GM12878 (cell line): ENCODE results near the gene TLCD3B. TPM values are rescaled to one million over a fixed set of nuclear protein-coding genes. Genes with fewer than 3 reads are reported as not detected.

Experiments
- ATAC-seq: fragments of 200-7000 bp; cut with Tn5 transposase; 3 replicates; pipeline ENCODE4 v1.9.1; 2020; ENCODE audit warnings: mild to moderate bottlenecking, moderate library complexity
- BruUV-seq: library from RNA; stranded (reverse); fragments of 400-500 nt; replicated peaks from 2 replicates; lab custom pipeline; 2021; lab: Mats Ljungman, UMichigan
- CTCF ChIA-PET: fragments of 300-600 bp; sonication (Branson Sonifier 250); formaldehyde crosslinking; extraction: SDS; loops from one replicate; lab custom pipeline; 2021; ENCODE audit warnings: inconsistent platforms; lab: Yijun Ruan, JAX
- POLR2A ChIA-PET: fragments of 350-600 bp; formaldehyde crosslinking; extraction: SDS; loops from one replicate; lab custom pipeline; 2021; ENCODE audit warnings: inconsistent platforms; lab: Charles Lee
- RAD21 ChIA-PET: fragments of 300-600 bp; sonication (Branson Sonifier 250); formaldehyde crosslinking; loops from one replicate; lab custom pipeline; 2023; ENCODE audit warnings: antibody characterized with exemption; ENCODE audit not compliant: unreplicated experiment; lab: Charles Lee
- SMC1A ChIA-PET: fragments of 300-600 bp; sonication (Branson Sonifier 250); formaldehyde crosslinking; loops from one replicate; lab custom pipeline; 2023; ENCODE audit not compliant: unreplicated experiment, uncharacterized antibody; lab: Charles Lee
- DNase-seq: peaks from one replicate; pipeline ENCODE4 v3.0.0-alpha.2; 2011; ENCODE audit warnings: low read depth, low spot score
- FAIRE-seq: peaks from 3 replicates; lab custom pipeline; 2011; peaks lifted over from hg19 to GRCh38; lab: Jason Lieb, UNC
- H2AFZ ChIP-seq: 2 replicates; pipeline ENCODE4 v1.6.0; 2011; ENCODE audit warnings: low read depth, low read length, control low read depth; ENCODE audit not compliant: control insufficient read depth
- H3K27ac ChIP-seq: 2 replicates; pipeline ENCODE4 v1.5.1; 2011; ENCODE audit warnings: control low read depth; ENCODE audit not compliant: control insufficient read depth, insufficient read depth
- H3K27me3 ChIP-seq, 2 experiments: replicated peaks in 1 of 2; 2 replicates each; pipeline versions ENCODE4 v1.6.0 to v1.6.1; 2011; ENCODE audit warnings: low read length in 1 of 2; ENCODE audit not compliant: control insufficient read depth in 2 of 2, insufficient read depth in 2 of 2
- H3K36me3 ChIP-seq, 2 experiments: 2 replicates each; pipeline ENCODE4 v1.5.1; 2011; ENCODE audit warnings: low read length in 1 of 2; ENCODE audit not compliant: control insufficient read depth in 2 of 2, insufficient read depth in 2 of 2
- H3K4me1 ChIP-seq: 2 replicates; pipeline ENCODE4 v1.6.1; 2011; ENCODE audit warnings: mild to moderate bottlenecking, low read length, moderate library complexity, mixed read lengths; ENCODE audit not compliant: control insufficient read depth, insufficient read depth
- H3K4me2 ChIP-seq: 2 replicates; pipeline ENCODE4 v1.6.0; 2011; ENCODE audit warnings: control low read depth; ENCODE audit not compliant: control insufficient read depth, insufficient read depth
- H3K4me3 ChIP-seq: fragments of 200-600 bp; sonication (generic); 2 replicates; pipeline ENCODE4 v1.5.1; 2016
- H3K79me2 ChIP-seq: 2 replicates; pipeline ENCODE4 v1.6.0; 2011; ENCODE audit warnings: low read length; ENCODE audit not compliant: control insufficient read depth, insufficient read depth
- H3K9ac ChIP-seq: 2 replicates; pipeline ENCODE4 v1.8.0; 2011; ENCODE audit warnings: low read length, control low read depth, mixed read lengths; ENCODE audit not compliant: control insufficient read depth, insufficient read depth
- H3K9me3 ChIP-seq: replicated peaks from 3 replicates; pipeline ENCODE4 v1.5.1; 2011; ENCODE audit warnings: mild to moderate bottlenecking, low read length; ENCODE audit not compliant: control insufficient read depth, insufficient read depth
- H4K20me1 ChIP-seq: 2 replicates; pipeline ENCODE4 v1.6.0; 2011; ENCODE audit not compliant: control insufficient read depth, insufficient read depth
- BHLHE40 ChIP-seq, 2 experiments: fragments of 450-650 bp in 1 of 2; IDR thresholded peaks; 2 replicates each; pipeline ENCODE4 v1.6.1; 2011 to 2017; ENCODE audit warnings: low read depth in 2 of 2, borderline replicate concordance in 1 of 2, improper control_type of control experiment in 1 of 2, low read length in 1 of 2, mild to moderate bottlenecking in 1 of 2
- EGR1 ChIP-seq, 2 experiments: IDR thresholded peaks; 1 replicate in 1 of 2; 2 replicates in 1 of 2; pipeline ENCODE4 v1.6.1; 2011 to 2012; ENCODE audit warnings: low read depth in 2 of 2, low read length in 2 of 2, borderline replicate concordance in 1 of 2, mild to moderate bottlenecking in 1 of 2, moderate library complexity in 1 of 2
- SIN3A ChIP-seq: IDR thresholded peaks from 2 replicates; pipeline ENCODE4 v1.6.1; 2012; ENCODE audit warnings: low read depth, low read length, improper control_type of control experiment
- SREBF2 ChIP-seq: IDR thresholded peaks from 2 replicates; pipeline ENCODE4 v1.6.1; 2012; ENCODE audit warnings: mild to moderate bottlenecking, low read length
- WGBS: methylation state at CpG from one replicate; pipeline ENCODE4 v1.1.6; 2016; ENCODE audit warnings: low lambda C conversion rate; ENCODE audit not compliant: insufficient replicate concordance, insufficient coverage; ENCODE audit errors: missing lambda C conversion rate; 5-methylcytosine and 5-hydroxymethylcytosine counted together
- in situ Hi-C: fragments of 300-500 bp; cut with MboI; formaldehyde crosslinking; loops from 9 replicates; pipeline ENCODE4 v1.14.3; 2018; ENCODE audit warnings: mixed read lengths
- intact Hi-C: fragments of 100-400 bp; cut with micrococcal nuclease; formaldehyde crosslinking; loops from one replicate; pipeline ENCODE4 v1.14.2; 2022; ENCODE audit not compliant: unreplicated experiment
- polyA plus RNA-seq, 11 experiments: library from polyadenylated mRNA; depleted of rRNA in 4 of 11; unstranded in 6 of 11; stranded (reverse) in 5 of 11; fragments of >200 nt; fragmentation: Nextera tagmentation in 4 of 11; fragmentation: Illumina TruSeq in 1 of 11; extraction: Ambion mirVana in 4 of 11; extraction: Trizol in 1 of 11; gene quantifications; 1 replicate in 1 of 11; 2 replicates in 10 of 11; pipeline versions ENCODE4 v1.2.1 to v1.2.3, GENCODE V29; 2011 to 2016; ENCODE audit warnings: inconsistent platforms in 2 of 11, missing spikeins in 2 of 11, low read depth in 1 of 11
- total RNA-seq, 4 experiments: library from RNA; depleted of rRNA in 3 of 4; stranded (reverse); fragments of >200 nt in 3 of 4; fragmentation: Illumina TruSeq in 1 of 4; extraction: Trizol in 1 of 4; gene quantifications; 2 replicates each; pipeline versions ENCODE4 v1.2.1 to v1.2.3, GENCODE V29; 2013 to 2021
- TF ChIP-seq, protein P1 (sequence below): fragments of 450-650 bp; IDR thresholded peaks from 2 replicates; pipeline ENCODE4 v1.6.1; 2017; ENCODE audit warnings: mild to moderate bottlenecking

Gene TLCD3B
- total and polyA plus RNA-seq, 10 of the 15 experiments (the other 5 are each of a cell fraction or from before 2014, with no cell fraction given) = 0.05 to 0.51 (median 0.18) TPM; not detected in 4

DNA sequence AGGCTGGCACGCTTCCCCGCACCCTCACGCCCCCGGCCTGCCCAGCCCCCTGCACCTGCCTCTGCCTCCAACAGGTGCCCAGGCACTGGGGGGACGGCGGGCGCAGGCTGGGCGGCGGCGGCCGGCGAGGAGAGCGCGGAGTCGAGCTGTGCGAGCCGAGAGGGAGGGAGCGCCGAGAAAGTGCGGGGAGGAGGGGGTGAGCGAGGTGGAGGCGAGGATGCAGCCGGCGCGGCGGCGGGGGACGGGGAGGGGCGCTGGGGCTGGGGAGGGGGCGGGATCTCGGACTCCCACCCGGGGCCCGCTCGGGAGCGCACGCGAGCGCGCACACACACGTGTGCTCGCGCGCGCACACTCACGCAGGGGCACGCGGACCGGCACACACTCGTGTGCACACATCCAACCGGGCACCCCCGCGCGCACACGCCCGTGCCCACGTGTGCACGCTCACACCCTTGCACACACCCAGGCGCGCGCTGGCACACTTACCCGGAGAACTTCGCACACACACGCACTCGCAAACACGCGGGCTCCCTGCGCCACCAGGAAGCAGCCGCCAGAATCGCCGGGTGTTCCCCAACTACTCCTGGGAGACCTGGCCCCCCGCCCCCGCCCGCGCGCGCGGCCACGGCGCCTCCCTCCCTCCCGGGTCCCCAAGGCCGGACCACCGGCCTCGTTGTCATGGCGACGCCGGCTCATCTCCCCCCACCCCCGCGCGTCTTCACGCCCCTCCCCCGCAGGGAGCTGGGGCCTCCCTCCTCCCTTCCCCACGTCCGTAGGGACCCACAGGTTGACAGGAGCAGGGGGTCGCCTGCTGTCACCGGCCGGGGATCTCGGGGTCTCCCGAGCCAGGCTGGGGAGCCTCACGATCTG lies 20.0 kb downstream of the TLCD3B start, which contains the start of gene DOC2A:
Gene DOC2A (minus strand): TSS at position 184 of the 870 bp plus-strand sequence. CDS start 805 bp downstream, outside the sequence.
- Histone ChIP-seq H3K79me2 (no peaks in the 10 kb centered on the region), H4K20me1 (no peaks in the 10 kb centered on the region), H3K4me1 (no peaks in the 10 kb centered on the region), H3K27ac (no peak within 1 kb of the TSS), H3K9me3 (no peaks in the 10 kb centered on the region), H2AFZ (no peak within 1 kb of the TSS; the same call in 1 of the 2 replicates), H3K4me3 (0 out of 2 replicates have a peak within 1 kb of the TSS, but pooled peaks have one; percentile 32), H3K36me3 (no peaks in the 10 kb centered on the region), H3K9ac (no peak within 1 kb of the TSS), H3K4me2 (peak within 1 kb of the TSS; percentile 55), H3K27me3 (peaks cover 3 to 7% of the 10 kb centered on the region in 2 experiments; a peak in 3 of 4 replicates)
- SMC1A ChIA-PET = no interaction called here
- intact Hi-C loops (no loop called here), in situ Hi-C loops (loop anchor here (25.0 kb wide), 1 partner anchor 899 kb away; no protein-coding TSS in a partner anchor)
- BruUV-seq = no TSS peak
- 4% methylated on average over 39 of the region's 99 CpGs for WGBS
- POLR2A ChIA-PET = interaction anchor here (0.6 kb wide), 1 partner anchor 17 kb away, joined by 3 read pairs; no protein-coding TSS in a partner anchor
- FAIRE-seq (no peak), ATAC-seq (peak; percentile 58), DNase-seq (no peak)
- TF ChIP-seq SREBF2 = no peak
- TF ChIP-seq, protein P1, sequence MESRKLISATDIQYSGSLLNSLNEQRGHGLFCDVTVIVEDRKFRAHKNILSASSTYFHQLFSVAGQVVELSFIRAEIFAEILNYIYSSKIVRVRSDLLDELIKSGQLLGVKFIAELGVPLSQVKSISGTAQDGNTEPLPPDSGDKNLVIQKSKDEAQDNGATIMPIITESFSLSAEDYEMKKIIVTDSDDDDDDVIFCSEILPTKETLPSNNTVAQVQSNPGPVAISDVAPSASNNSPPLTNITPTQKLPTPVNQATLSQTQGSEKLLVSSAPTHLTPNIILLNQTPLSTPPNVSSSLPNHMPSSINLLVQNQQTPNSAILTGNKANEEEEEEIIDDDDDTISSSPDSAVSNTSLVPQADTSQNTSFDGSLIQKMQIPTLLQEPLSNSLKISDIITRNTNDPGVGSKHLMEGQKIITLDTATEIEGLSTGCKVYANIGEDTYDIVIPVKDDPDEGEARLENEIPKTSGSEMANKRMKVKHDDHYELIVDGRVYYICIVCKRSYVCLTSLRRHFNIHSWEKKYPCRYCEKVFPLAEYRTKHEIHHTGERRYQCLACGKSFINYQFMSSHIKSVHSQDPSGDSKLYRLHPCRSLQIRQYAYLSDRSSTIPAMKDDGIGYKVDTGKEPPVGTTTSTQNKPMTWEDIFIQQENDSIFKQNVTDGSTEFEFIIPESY = no peak
- TF ChIP-seq BHLHE40 (IDR thresholded peaks at IDR 0.05; ENCODE audit: borderline replicate concordance in 1 of 2, low read depth in 2 of 2, low read length in 1 of 2) = peak in 1 of 2 experiments; percentile 56; a peak in 2 of 4 replicates
- no peak for TF ChIP-seq SIN3A
- TF ChIP-seq EGR1 (IDR thresholded peaks at IDR 0.05; ENCODE audit: borderline replicate concordance in 1 of 2, low read depth in 2 of 2, low read length in 2 of 2) = peak in 1 of 2 experiments; percentile 27; a peak in 1 of 3 replicates
- RAD21 ChIA-PET = interaction anchor here (0.6 kb wide), 3 partner anchors 158 to 316 kb away, joined by 3 to 4 read pairs (median 3); no protein-coding TSS in a partner anchor
- CTCF ChIA-PET = no interaction called here
